C4-2B (cell line): ENCODE results near the gene LORICRIN.

Experiments used
- H3K27ac ChIP-seq: fragments of 450-650 bp; 2 replicates; pipeline ENCODE4 v1.5.1; 2017
- CTCF ChIP-seq: fragments of 450-650 bp; conservative IDR thresholded peaks from 2 replicates; pipeline ENCODE4 v1.5.1; 2017; ENCODE audit warnings: mild to moderate bottlenecking
- ZFX ChIP-seq: fragments of 450-650 bp; IDR thresholded peaks from 2 replicates; pipeline ENCODE4 v1.6.1; 2017

The LORICRIN gene

GRCh38 chr1:153261281-153262069, 2.0 kb downstream of the LORICRIN start:
- TF ChIP-seq CTCF (no peak), ZFX (no peak)
- no peak overlapping the region for H3K27ac ChIP-seq

- H3K27ac ChIP-seq = no peak overlapping the region
- no peak for TF ChIP-seq ZFX
- TF ChIP-seq CTCF = no peak
Observed at GRCh38 chr1:153262070-153262366, 2.5 kb downstream of the LORICRIN start.

GRCh38 chr1:153262462-153263157, 3.1 kb downstream of the LORICRIN start:
- H3K27ac ChIP-seq = no peak overlapping the region
- TF ChIP-seq ZFX = no peak
- no peak for TF ChIP-seq CTCF

- TF ChIP-seq ZFX (no peak), CTCF (peak; percentile 35; the same call in 1 of the 2 replicates)
- H3K27ac ChIP-seq = no peak overlapping the region
Observed at GRCh38 chr1:153265457-153265856, 6.0 kb downstream of the LORICRIN start.

- H3K27ac ChIP-seq = no peak overlapping the region
- TF ChIP-seq ZFX (no peak), CTCF (no peak)
Observed at GRCh38 chr1:153271711-153272110, 12.2 kb downstream of the LORICRIN start.

DNA sequence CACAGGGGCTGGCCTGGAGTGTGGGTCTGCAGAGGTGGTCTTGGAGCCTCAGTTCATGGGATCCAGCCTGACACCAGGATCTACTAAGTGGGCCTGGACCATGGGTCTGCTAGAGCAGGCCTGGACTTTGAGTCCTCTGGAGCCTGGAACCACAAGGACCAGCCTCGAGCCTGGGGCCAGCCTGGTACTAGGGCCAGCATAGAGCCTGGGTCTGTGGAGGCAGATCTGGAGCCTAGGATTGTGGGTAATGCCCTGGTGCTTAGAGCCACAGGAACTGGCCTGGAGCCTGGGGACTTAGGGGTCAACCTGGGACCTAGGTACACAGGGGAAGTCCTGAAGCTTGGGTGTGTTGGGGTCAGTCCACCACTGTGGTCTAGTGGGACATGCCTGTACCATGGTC, 12.7 kb downstream of the LORICRIN start:
- TF ChIP-seq ZFX (no peak), CTCF (no peak)
- H3K27ac ChIP-seq = no peak overlapping the region

GRCh38 chr1:153277852-153278251, 18.4 kb downstream of the LORICRIN start:
- TF ChIP-seq ZFX = no peak
- TF ChIP-seq CTCF = peak; percentile 79
- H3K27ac ChIP-seq = no peak overlapping the region
